Myometrial cell (primary cell): ENCODE results near the gene TMA7B. TPM values are rescaled to one million over a fixed set of nuclear protein-coding genes. Genes with fewer than 3 reads are reported as not detected.

Experiments
- total RNA-seq: library from RNA; depleted of rRNA; stranded (reverse); fragments of >200 nt; gene quantifications from 2 replicates; pipeline ENCODE4 v1.2.3, GENCODE V29; 2015

Gene TMA7B
- total RNA-seq = not detected in 2 replicates

DNA sequence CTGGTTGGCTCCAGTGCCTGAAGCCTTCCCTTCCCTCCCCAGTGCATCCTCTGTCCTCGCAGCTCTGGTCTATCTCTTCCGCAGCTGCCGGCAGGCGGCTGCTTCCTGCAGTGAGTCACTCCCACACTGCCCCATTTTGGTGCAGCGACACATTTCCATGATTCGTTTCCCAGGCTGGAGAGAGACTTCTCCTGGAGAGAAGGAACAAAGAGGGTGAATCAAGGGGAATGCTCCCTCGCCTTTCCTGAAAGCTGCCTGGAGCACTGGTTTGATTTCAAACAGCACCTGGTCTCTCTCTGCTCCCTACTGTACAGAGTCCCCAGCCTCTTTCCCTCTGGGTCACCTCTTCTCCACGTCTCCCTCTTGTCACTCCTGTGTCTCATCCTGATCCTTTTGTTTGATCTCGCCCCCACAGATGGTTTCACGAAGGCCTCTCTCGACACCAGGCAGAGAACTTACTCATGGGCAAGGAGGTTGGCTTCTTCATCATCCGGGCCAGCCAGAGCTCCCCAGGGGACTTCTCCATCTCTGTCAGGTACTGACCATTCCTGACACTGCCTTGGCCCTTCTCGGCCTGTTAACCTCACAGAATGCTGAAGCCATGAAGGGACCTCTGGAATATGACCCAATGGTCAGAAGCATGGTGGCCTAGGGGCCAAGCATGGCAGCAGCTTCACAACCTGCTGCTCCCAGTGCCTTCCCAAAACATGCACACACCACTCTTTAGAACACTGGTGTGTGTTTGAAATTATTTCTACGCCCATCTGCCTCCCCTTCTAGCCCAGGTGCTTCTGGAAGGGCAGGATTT, at the start of gene TMA7B:
TMA7B (plus strand) TSS at position 758 of the 808 bp plus-strand sequence. CDS start 3,978 bp downstream, outside the sequence.

DNA sequence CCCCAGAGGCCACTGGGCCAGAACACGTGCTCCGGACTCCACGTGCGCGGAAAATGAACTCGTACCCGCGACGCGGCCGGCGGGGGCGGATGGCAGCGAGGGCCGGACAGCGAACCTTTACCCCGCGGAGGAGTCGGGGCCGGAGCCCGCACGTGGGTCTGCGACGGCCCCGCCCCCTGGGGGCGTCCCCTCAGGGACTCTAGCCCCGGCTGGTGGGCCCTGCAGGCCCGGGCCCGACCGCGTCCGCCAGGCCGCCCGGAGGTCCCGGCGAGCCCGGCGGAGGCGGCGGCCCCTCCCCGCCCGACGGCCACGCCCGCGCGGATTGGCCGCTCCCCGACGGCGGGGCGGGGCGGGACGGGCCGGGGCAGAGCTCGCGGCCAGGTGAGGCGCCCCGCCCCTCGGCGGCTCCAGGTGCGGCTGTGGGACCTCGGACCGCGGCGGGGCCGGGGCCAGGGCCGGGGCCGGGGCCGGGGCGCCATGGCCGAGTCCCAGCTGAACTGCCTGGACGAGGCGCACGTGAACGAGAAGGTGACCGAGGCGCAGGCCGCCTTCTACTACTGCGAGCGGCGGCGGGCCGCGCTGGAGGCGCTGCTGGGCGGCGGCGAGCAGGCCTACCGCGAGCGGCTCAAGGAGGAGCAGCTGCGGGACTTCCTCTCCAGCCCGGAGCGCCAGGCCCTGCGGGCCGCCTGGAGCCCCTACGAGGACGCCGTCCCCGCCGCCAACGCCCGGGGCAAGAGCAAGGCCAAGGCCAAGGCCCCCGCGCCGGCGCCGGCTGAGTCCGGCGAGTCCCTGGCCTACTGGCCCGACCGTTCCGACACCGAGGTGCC, 34.6 kb downstream of the TMA7B start, which contains the start of gene FAM83F:
FAM83F (plus strand) TSS at position 389 of the 827 bp plus-strand sequence; CDS start at position 478, 89 bp downstream.

Other genes with a start within 250 kb of the TMA7B start
- not detected in 2 replicates for gene ENTHD1, start 66.6 kb upstream of the TMA7B start, total RNA-seq
- gene GRAP2, start 59.3 kb upstream of the TMA7B start, total RNA-seq = not detected in 2 replicates
- gene FAM83F, start 34.6 kb downstream of the TMA7B start, total RNA-seq = not detected in 2 replicates
- 17.4 and 18.7 TPM in 2 replicates for gene TNRC6B, start 217.5 kb downstream of the TMA7B start, total RNA-seq